OCI-LY7 (cell line): Measurements from ENCODE around the gene RAB3D.

Source experiments
- CTCF ChIP-seq: fragments of 200-600 bp; sonication (generic); conservative IDR thresholded peaks from 2 replicates; pipeline ENCODE4 v1.5.1; 2014; ENCODE audit warnings: mild to moderate bottlenecking, antibody characterized with exemption, low read length, moderate library complexity, mixed read lengths
- EZH2phosphoT487 ChIP-seq: fragments of 200-600 bp; sonication (generic); IDR thresholded peaks from 2 replicates; pipeline ENCODE4 v1.6.1; 2018; ENCODE audit warnings: low read depth, borderline replicate concordance, mild to moderate bottlenecking, mixed run types, antibody characterized with exemption, low read length, moderate library complexity, mixed read lengths

GRCh38 chr19:11337080-11337479 lies 2.4 kb downstream of the RAB3D start:
- TF ChIP-seq CTCF (no peak), EZH2phosphoT487 (no peak)
